SK-N-MC (cell line): ENCODE results near the gene VIPR2.

Experiments
- EZH2 ChIP-seq: fragments of 200-600 bp; sonication (generic); IDR thresholded peaks from one replicate; pipeline ENCODE4 v1.6.1; 2017; ENCODE audit warnings: antibody characterized with exemption
- POLR2AphosphoS5 ChIP-seq: IDR thresholded peaks from 2 replicates; pipeline ENCODE4 v1.6.1; 2012; ENCODE audit warnings: mild to moderate bottlenecking, low read depth, low read length, borderline replicate concordance

GRCh38 chr7:159061674-159062212, 82.9 kb downstream of the VIPR2 start:
- TF ChIP-seq POLR2AphosphoS5 (no peak), EZH2 (no peak)
